ENCODE measurements around the gene SCN5A.
A peak's percentile ranks its signal among the peaks of the same experiment; 100 is the strongest.

The SCN5A gene

GRCh38 chr3:38657369-38657768 lies 7.9 kb upstream of the SCN5A start:
- no peak overlapping the region for H3K4me3 ChIP-seq (ENCODE audit: low read depth, low read length)
- H3K9ac ChIP-seq (ENCODE audit: low read depth, low read length) = no peak overlapping the region
- H3K27me3 ChIP-seq (ENCODE audit: control insufficient read depth, insufficient read depth, low read length) = peaks cover 19% of the 10 kb centered on the region
- H3K9me3 ChIP-seq (ENCODE audit: control insufficient read depth, insufficient read depth, low read length) = no peaks in the 10 kb centered on the region
- H3K36me3 ChIP-seq (ENCODE audit: control insufficient read depth, insufficient read depth, low read length) = no peaks in the 10 kb centered on the region
- peaks cover 8% of the 10 kb centered on the region for H3K4me1 ChIP-seq (ENCODE audit: control insufficient read depth, insufficient read depth, low read length)

GRCh38 chr3:38655708-38656300 lies 6.3 kb upstream of the SCN5A start:
- H3K36me3 ChIP-seq (ENCODE audit: control insufficient read depth, insufficient read depth, low read length) = no peaks in the 10 kb centered on the region
- H3K9me3 ChIP-seq (ENCODE audit: control insufficient read depth, insufficient read depth, low read length) = no peaks in the 10 kb centered on the region
- no peak overlapping the region for H3K4me3 ChIP-seq (ENCODE audit: low read depth, low read length)
- no peak overlapping the region for H3K9ac ChIP-seq (ENCODE audit: low read depth, low read length)
- H3K4me1 ChIP-seq (ENCODE audit: control insufficient read depth, insufficient read depth, low read length) = peaks cover 8% of the 10 kb centered on the region
- peaks cover 33% of the 10 kb centered on the region for H3K27me3 ChIP-seq (ENCODE audit: control insufficient read depth, insufficient read depth, low read length)

DNA sequence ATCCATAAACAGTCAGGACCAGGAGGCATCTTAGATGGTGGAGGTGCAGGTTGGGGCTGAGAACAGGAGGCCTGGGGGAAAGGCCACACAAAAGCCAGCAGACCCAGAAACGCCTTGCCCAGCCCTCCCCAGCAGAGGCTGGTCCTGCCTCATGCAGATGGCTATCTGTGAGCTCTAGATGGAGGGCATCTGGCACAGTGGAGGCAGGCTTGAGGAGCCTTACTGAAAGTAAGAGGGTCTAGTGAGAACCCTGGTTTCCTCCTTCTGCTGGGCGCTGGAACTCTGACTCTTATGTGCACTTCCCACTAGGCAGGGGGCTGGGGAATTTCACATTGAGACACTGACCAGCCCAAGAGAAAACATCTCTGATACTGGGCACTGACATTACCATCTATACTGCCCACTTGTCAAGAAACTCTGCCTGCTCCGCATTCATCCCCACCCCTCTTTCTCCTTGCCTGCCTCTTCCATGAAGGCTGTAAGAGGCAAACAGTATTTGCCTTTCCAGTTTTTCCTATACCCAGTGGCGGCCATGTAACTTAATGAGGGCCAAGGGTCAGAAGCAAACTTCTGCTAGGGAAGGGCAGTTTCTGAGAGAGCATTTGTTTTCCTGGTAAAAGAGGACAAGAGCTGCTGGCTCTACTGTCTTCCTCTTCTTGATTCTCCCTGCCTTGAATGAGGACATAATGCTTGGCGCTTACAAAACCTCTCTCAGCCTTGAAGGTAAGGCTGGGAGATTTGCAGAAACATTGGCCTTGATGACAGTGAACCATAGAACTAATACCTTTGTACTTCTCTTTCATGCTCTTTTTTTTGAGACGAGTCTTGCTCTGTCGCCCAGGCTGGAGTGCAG lies 4.4 kb upstream of the SCN5A start:
- no peaks in the 10 kb centered on the region for H3K36me3 ChIP-seq (ENCODE audit: control insufficient read depth, insufficient read depth, low read length)
- H3K4me3 ChIP-seq (ENCODE audit: low read depth, low read length) = no peak overlapping the region
- H3K27me3 ChIP-seq (ENCODE audit: control insufficient read depth, insufficient read depth, low read length) = peaks cover 45% of the 10 kb centered on the region
- no peak overlapping the region for H3K9ac ChIP-seq (ENCODE audit: low read depth, low read length)
- H3K9me3 ChIP-seq (ENCODE audit: control insufficient read depth, insufficient read depth, low read length) = no peaks in the 10 kb centered on the region
- peaks cover 8% of the 10 kb centered on the region for H3K4me1 ChIP-seq (ENCODE audit: control insufficient read depth, insufficient read depth, low read length)

- peaks cover 6% of the 10 kb centered on the region for H3K4me1 ChIP-seq (ENCODE audit: control insufficient read depth, insufficient read depth, low read length)
- no peaks in the 10 kb centered on the region for H3K9me3 ChIP-seq (ENCODE audit: control insufficient read depth, insufficient read depth, low read length)
- no peak overlapping the region for H3K4me3 ChIP-seq (ENCODE audit: low read depth, low read length)
- H3K9ac ChIP-seq (ENCODE audit: low read depth, low read length) = no peak overlapping the region
- H3K27me3 ChIP-seq (ENCODE audit: control insufficient read depth, insufficient read depth, low read length) = peaks cover 54% of the 10 kb centered on the region
- H3K36me3 ChIP-seq (ENCODE audit: control insufficient read depth, insufficient read depth, low read length) = peaks cover 3% of the 10 kb centered on the region
Measured at GRCh38 chr3:38652934-38653333, 3.4 kb upstream of the SCN5A start.

DNA sequence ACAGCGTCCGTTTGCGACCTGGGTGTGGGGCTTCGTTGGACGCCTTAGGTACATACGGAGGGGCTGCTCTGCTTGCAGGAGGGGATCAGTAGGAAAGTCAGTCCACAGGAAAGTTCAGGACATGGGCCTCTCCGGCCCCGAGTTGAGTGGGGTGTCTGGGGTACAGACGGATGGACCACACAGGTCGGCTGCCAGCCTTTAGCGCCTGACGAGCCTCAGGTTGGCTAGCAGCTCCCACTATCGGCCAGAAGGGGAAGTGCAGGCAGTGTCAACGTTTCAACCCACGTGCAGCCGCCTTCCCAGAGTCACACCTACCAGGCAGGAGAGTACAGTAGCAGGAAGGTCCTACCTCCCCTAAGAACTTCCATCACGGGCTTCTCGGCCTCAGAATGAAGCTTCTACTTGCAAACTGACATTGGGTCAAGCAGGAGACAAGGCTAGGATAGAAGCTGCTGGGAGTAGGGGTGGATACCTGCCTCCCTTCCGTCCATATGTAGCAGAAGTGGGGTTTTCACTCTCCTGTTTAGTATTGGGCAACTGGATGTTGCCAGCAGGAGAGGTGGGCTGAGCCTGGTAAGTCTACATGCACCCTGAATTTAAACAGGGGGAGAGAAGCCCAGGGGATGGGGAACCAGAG lies 1.8 kb upstream of the SCN5A start:
- Histone ChIP-seq H3K4me3 (ENCODE audit: low read depth, low read length) (peak overlapping the region; percentile 63), H3K36me3 (ENCODE audit: control insufficient read depth, insufficient read depth, low read length) (peaks cover 3% of the 10 kb centered on the region), H3K4me1 (ENCODE audit: control insufficient read depth, insufficient read depth, low read length) (peaks cover 3% of the 10 kb centered on the region), H3K9me3 (ENCODE audit: control insufficient read depth, insufficient read depth, low read length) (no peaks in the 10 kb centered on the region), H3K9ac (ENCODE audit: low read depth, low read length) (no peak overlapping the region), H3K27me3 (ENCODE audit: control insufficient read depth, insufficient read depth, low read length) (peaks cover 62% of the 10 kb centered on the region)

DNA sequence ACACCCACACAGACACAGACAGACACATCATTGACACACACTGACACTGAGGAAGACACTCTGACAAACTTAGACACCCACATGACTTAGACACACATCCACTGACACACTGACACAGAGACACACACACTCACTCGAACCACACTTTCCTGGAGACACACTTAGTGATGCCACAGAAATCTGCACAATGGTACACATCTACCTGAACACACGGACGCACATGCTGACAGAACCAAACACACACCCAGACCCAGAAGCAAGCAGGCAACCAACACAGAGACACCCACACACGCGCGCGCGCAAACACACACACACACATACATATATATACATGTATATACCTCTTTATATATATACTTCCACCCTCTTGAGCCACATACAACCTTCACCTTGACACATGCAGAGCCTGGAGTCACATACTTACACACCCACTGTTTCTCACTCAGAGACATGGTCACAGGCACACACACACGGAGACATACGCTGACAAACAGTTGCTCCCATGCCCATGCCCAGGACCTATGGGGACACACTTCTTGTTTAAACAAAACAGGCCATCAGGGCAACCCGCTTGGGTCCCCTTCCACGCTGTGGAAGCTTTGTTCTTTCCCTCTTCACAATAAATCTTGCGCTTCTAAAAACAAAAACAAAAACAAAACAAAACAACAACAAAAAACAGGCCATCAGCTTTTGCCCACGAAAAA lies 913 bp upstream of the SCN5A start:
- H3K4me3 ChIP-seq (ENCODE audit: low read depth, low read length) = peak overlapping the region; percentile 44
- H3K9ac ChIP-seq (ENCODE audit: low read depth, low read length) = no peak overlapping the region
- H3K36me3 ChIP-seq (ENCODE audit: control insufficient read depth, insufficient read depth, low read length) = peaks cover 3% of the 10 kb centered on the region
- no peaks in the 10 kb centered on the region for H3K9me3 ChIP-seq (ENCODE audit: control insufficient read depth, insufficient read depth, low read length)
- peaks cover 62% of the 10 kb centered on the region for H3K27me3 ChIP-seq (ENCODE audit: control insufficient read depth, insufficient read depth, low read length)
- H3K4me1 ChIP-seq (ENCODE audit: control insufficient read depth, insufficient read depth, low read length) = peaks cover 3% of the 10 kb centered on the region

- peaks cover 62% of the 10 kb centered on the region for H3K27me3 ChIP-seq (ENCODE audit: control insufficient read depth, insufficient read depth, low read length)
Measured at GRCh38 chr3:38648659-38649499, 608 bp downstream of the SCN5A start.

GRCh38 chr3:38648024-38648658 lies 1.3 kb downstream of the SCN5A start:
- peaks cover 3% of the 10 kb centered on the region for H3K4me1 ChIP-seq (ENCODE audit: control insufficient read depth, insufficient read depth, low read length)
- peaks cover 55% of the 10 kb centered on the region for H3K27me3 ChIP-seq (ENCODE audit: control insufficient read depth, insufficient read depth, low read length)
- H3K9me3 ChIP-seq (ENCODE audit: control insufficient read depth, insufficient read depth, low read length) = no peaks in the 10 kb centered on the region
- H3K36me3 ChIP-seq (ENCODE audit: control insufficient read depth, insufficient read depth, low read length) = peaks cover 3% of the 10 kb centered on the region
- no peak overlapping the region for H3K9ac ChIP-seq (ENCODE audit: low read depth, low read length)
- H3K4me3 ChIP-seq (ENCODE audit: low read depth, low read length) = peak overlapping the region; percentile 65

More at GRCh38 chr3:38648659-38649499, 608 bp downstream of the SCN5A start:
- Histone ChIP-seq H3K4me1 (ENCODE audit: control insufficient read depth, insufficient read depth, low read length) (peaks cover 3% of the 10 kb centered on the region), H3K9me3 (ENCODE audit: control insufficient read depth, insufficient read depth, low read length) (no peaks in the 10 kb centered on the region), H3K36me3 (ENCODE audit: control insufficient read depth, insufficient read depth, low read length) (peaks cover 3% of the 10 kb centered on the region), H3K4me3 (ENCODE audit: low read depth, low read length) (peak overlapping the region; percentile 65), H3K9ac (ENCODE audit: low read depth, low read length) (peak overlapping the region; percentile 56)

- Histone ChIP-seq H3K4me1 (ENCODE audit: control insufficient read depth, insufficient read depth, low read length) (peaks cover 3% of the 10 kb centered on the region), H3K27me3 (ENCODE audit: control insufficient read depth, insufficient read depth, low read length) (peaks cover 47% of the 10 kb centered on the region), H3K9ac (ENCODE audit: low read depth, low read length) (no peak overlapping the region), H3K36me3 (ENCODE audit: control insufficient read depth, insufficient read depth, low read length) (peaks cover 3% of the 10 kb centered on the region), H3K4me3 (ENCODE audit: low read depth, low read length) (no peak overlapping the region), H3K9me3 (ENCODE audit: control insufficient read depth, insufficient read depth, low read length) (no peaks in the 10 kb centered on the region)
Measured at GRCh38 chr3:38647217-38647970, 2.1 kb downstream of the SCN5A start.

- H3K27me3 ChIP-seq (ENCODE audit: control insufficient read depth, insufficient read depth, low read length) = peaks cover 41% of the 10 kb centered on the region
- no peak overlapping the region for H3K9ac ChIP-seq (ENCODE audit: low read depth, low read length)
- H3K4me1 ChIP-seq (ENCODE audit: control insufficient read depth, insufficient read depth, low read length) = peaks cover 3% of the 10 kb centered on the region
- no peaks in the 10 kb centered on the region for H3K9me3 ChIP-seq (ENCODE audit: control insufficient read depth, insufficient read depth, low read length)
- H3K36me3 ChIP-seq (ENCODE audit: control insufficient read depth, insufficient read depth, low read length) = peaks cover 3% of the 10 kb centered on the region
- H3K4me3 ChIP-seq (ENCODE audit: low read depth, low read length) = no peak overlapping the region
Measured at GRCh38 chr3:38646630-38647029, 2.9 kb downstream of the SCN5A start.
